Measurements from ENCODE around the gene STARD3. TPM values are rescaled to one million over a fixed set of nuclear protein-coding genes. Genes with fewer than 3 reads are reported as not detected.

The STARD3 gene
- polyA plus RNA-seq, 2 of the 4 experiments (the other 2 are of a cell fraction): 54.6 to 56.0 TPM

GRCh38 chr17:39636587-39636926 is 387 bp upstream of the STARD3 start:
- FAIRE-seq: no peak
- H3K4me1 ChIP-seq: peaks cover 29% of the 10 kb centered on the region
- peak overlapping the region; percentile 82 for H3K4me3 ChIP-seq
- POLR2A ChIA-PET: no interaction called here
- no peaks in the 10 kb centered on the region for H3K9me3 ChIP-seq
- no peak for DNase-seq (ENCODE audit: low read depth in 1 of 2, low spot score in 1 of 2)
- H3K4me2 ChIP-seq: peak overlapping the region; percentile 92
- CTCF ChIA-PET: interaction anchor here (43.0 to 58.8 kb wide), 3 partner anchors 2 to 48 kb away, joined by 1391 to 1581 read pairs (median 1581); partner anchors contain the start of genes ERBB2, NEUROD2, PGAP3 and PNMT
- WGBS (ENCODE audit: missing lambda C conversion rate): 38% methylated on average over 6 of the region's 6 CpGs
- ATAC-seq: peak; percentile 4 to 11; a peak in 3 of 6 replicates
- TF ChIP-seq HEYL (CRISPR knock-in tag; IDR thresholded peaks at IDR 0.05) (no peak), ELK1 (IDR thresholded peaks at IDR 0.05; ENCODE audit: low read depth, low read length) (no peak), CBX2 (IDR thresholded peaks at IDR 0.05; ENCODE audit: borderline replicate concordance, low read depth) (no peak), ZFP36 (IDR thresholded peaks at IDR 0.05; ENCODE audit: borderline replicate concordance, partially characterized antibody) (no peak), CEBPB (IDR thresholded peaks at IDR 0.05) (no peak), RNF2 (IDR thresholded peaks at IDR 0.05; ENCODE audit: borderline replicate concordance, low read depth) (no peak), REST (IDR thresholded peaks at IDR 0.05) (no peak), HDAC2 (IDR thresholded peaks at IDR 0.05) (no peak), RARB (CRISPR knock-in tag; IDR thresholded peaks at IDR 0.05) (no peak), HOXA7 (CRISPR knock-in tag; IDR thresholded peaks at IDR 0.05) (no peak), SMC3 (IDR thresholded peaks at IDR 0.05) (no peak), CBX8 (IDR thresholded peaks at IDR 0.05) (no peak), TP53 (CRISPR knock-in tag; IDR thresholded peaks at IDR 0.05) (no peak), CHD2 (IDR thresholded peaks at IDR 0.05; ENCODE audit: low read length, partially characterized antibody) (no peak), KDM5A (IDR thresholded peaks at IDR 0.05) (no peak), BHLHE40 (IDR thresholded peaks at IDR 0.05; ENCODE audit: low read depth, low read length) (no peak), ESRRA (IDR thresholded peaks at IDR 0.05; ENCODE audit: borderline replicate concordance, low read length) (no peak), E2F6 (IDR thresholded peaks at IDR 0.05; ENCODE audit: borderline replicate concordance, low read depth) (no peak), PHF8 (IDR thresholded peaks at IDR 0.05; ENCODE audit: borderline replicate concordance, low read depth) (no peak)
- H3K27ac ChIP-seq: peak overlapping the region; percentile 87 to 93

- Histone ChIP-seq H3K9me3 (no peaks in the 10 kb centered on the region), H3K4me1 (peaks cover 35% of the 10 kb centered on the region), H3K27ac (no peak overlapping the region), H3K4me2 (peak overlapping the region; percentile 92), H3K4me3 (peak overlapping the region; percentile 82; the same call in 1 of the 3 replicates)
- no peak for ATAC-seq
- no peak for DNase-seq (ENCODE audit: low read depth in 1 of 2, low spot score in 1 of 2)
- no peak for FAIRE-seq
- ChIA-PET CTCF (interaction anchor here (1.0 to 58.8 kb wide), 4 partner anchors 4 to 94 kb away, joined by 4 to 1581 read pairs (median 1486); partner anchors contain the start of genes ERBB2, NEUROD2, PGAP3 and PNMT), POLR2A (interaction anchor here (1.1 kb wide), 1 partner anchor 15 kb away, joined by 3 read pairs; no protein-coding TSS in a partner anchor)
- WGBS (ENCODE audit: missing lambda C conversion rate): 95% methylated on average over 7 of the region's 7 CpGs
- TF ChIP-seq ZNF302 (CRISPR knock-in tag; IDR thresholded peaks at IDR 0.05): no peak
Measured at GRCh38 chr17:39638317-39638716, 1.4 kb downstream of the STARD3 start.
